OCI-M2 (cell line): ENCODE measurements around the gene KCNC3.

Experiments
- DNase-seq: peaks from one replicate; lab custom pipeline; 2025; ENCODE audit not compliant: unreplicated experiment; lab: John Stamatoyannopoulos, UW

KCNC3 gene

GRCh38 chr19:50280074-50280473 is 49.1 kb downstream of the KCNC3 start:
- DNase-seq, result no peak

GRCh38 chr19:50277966-50278580 is 51.1 kb downstream of the KCNC3 start:
- no peak for DNase-seq

GRCh38 chr19:50276370-50277063 is 52.7 kb downstream of the KCNC3 start:
- no peak for DNase-seq

- DNase-seq, result no peak
These were observed 53.4 kb downstream of the KCNC3 start for GRCh38 chr19:50275577-50276368.

- DNase-seq, result no peak
These were observed 55.4 kb downstream of the KCNC3 start for GRCh38 chr19:50273821-50274220.

GRCh38 chr19:50272263-50272897 is 56.8 kb downstream of the KCNC3 start:
- no peak for DNase-seq

- DNase-seq, result peak; percentile 46
These were observed 59.5 kb downstream of the KCNC3 start for GRCh38 chr19:50269653-50270052.

- DNase-seq, result no peak
These were observed 60.7 kb downstream of the KCNC3 start for GRCh38 chr19:50268501-50268900.

GRCh38 chr19:50268041-50268440 is 61.1 kb downstream of the KCNC3 start:
- no peak for DNase-seq

- no peak for DNase-seq
These were observed 62.3 kb downstream of the KCNC3 start for GRCh38 chr19:50266896-50267295.

GRCh38 chr19:50266041-50266440 is 63.1 kb downstream of the KCNC3 start:
- DNase-seq, result no peak

GRCh38 chr19:50264483-50265186 is 64.5 kb downstream of the KCNC3 start:
- no peak for DNase-seq

GRCh38 chr19:50263176-50263575 is 66.0 kb downstream of the KCNC3 start:
- DNase-seq, result no peak
